Stomach (tissue), 9 donors: ENCODE data around the gene FAM43A. TPM values are rescaled to one million over a fixed set of nuclear protein-coding genes. Genes with fewer than 3 reads are reported as not detected.

ENCODE experiments used
- DNase-seq, 2 donors: peaks; one replicate each; pipeline versions ENCODE4 v3.0.0 to v3.0.0-alpha.2; 2013 to 2019
- H3K27ac ChIP-seq, 5 donors: fragments of 200-600 bp in 4 of 5; sonication (generic) in 4 of 5; one replicate each; pipeline ENCODE4 v1.5.1; 2013 to 2019; ENCODE audit warnings: mild to moderate bottlenecking in 1 of 5, moderate library complexity in 1 of 5
- H3K27me3 ChIP-seq, 3 donors: fragments of 200-600 bp; sonication (generic); one replicate each; pipeline ENCODE4 v1.5.1; 2017 to 2019; ENCODE audit warnings: mixed run types in 1 of 3
- H3K36me3 ChIP-seq, 4 donors: fragments of 200-600 bp; sonication (generic); 1 replicate in 3 of 4; 2 replicates in 1 of 4; pipeline ENCODE4 v1.5.1; 2016 to 2019
- H3K4me1 ChIP-seq, 4 donors: fragments of 200-600 bp; sonication (generic); one replicate each; pipeline ENCODE4 v1.5.1; 2016 to 2019
- H3K4me3 ChIP-seq, 4 donors: fragments of 200-600 bp; sonication (generic) in 3 of 4; one replicate each; pipeline ENCODE4 v1.5.1; 2016 to 2019; ENCODE audit warnings: mild to moderate bottlenecking in 1 of 4
- H3K9me3 ChIP-seq, 4 donors: fragments of 200-600 bp; sonication (generic); one replicate each; pipeline ENCODE4 v1.5.1; 2016 to 2019
- CTCF ChIP-seq, 7 experiments: fragments of 450-650 bp in 4 of 7; fragments of 200-600 bp in 3 of 7; sonication (generic) in 3 of 7; IDR thresholded peaks; one replicate each; pipeline ENCODE4 v1.5.1; 2016 to 2019; ENCODE audit warnings: antibody characterized with exemption in 7 of 7, control low read depth in 2 of 7, mild to moderate bottlenecking in 1 of 7
- EP300 ChIP-seq: sonication (generic); formaldehyde crosslinking; IDR thresholded peaks from one replicate; pipeline ENCODE4 v1.6.1; 2017; ENCODE audit warnings: antibody characterized with exemption
- POLR2A ChIP-seq, 4 donors: fragments of 450-650 bp; IDR thresholded peaks; one replicate each; pipeline ENCODE4 v1.6.1; 2016; ENCODE audit warnings: antibody characterized with exemption in 4 of 4, control low read depth in 2 of 4, mild to moderate bottlenecking in 1 of 4, moderate library complexity in 1 of 4
- POLR2AphosphoS5 ChIP-seq, 3 donors: sonication (generic); formaldehyde crosslinking; IDR thresholded peaks; one replicate each; pipeline ENCODE4 v1.6.1; 2016; ENCODE audit warnings: antibody characterized with exemption in 3 of 3
- WGBS, 5 donors: extraction: QIAGEN DNeasy Blood & Tissue Kit in 3 of 5; methylation state at CpG; one replicate each; pipeline versions ENCODE4 v1.1.5 to v1.1.7; 2013 to 2018; 5-methylcytosine and 5-hydroxymethylcytosine counted together
- intact Hi-C: fragments of 100-400 bp; cut with DNase I; formaldehyde crosslinking; loops from one replicate; pipeline ENCODE4 v1.15.1; 2023; ENCODE audit warnings: low total_unique reads
- polyA plus RNA-seq, 3 donors: library from polyadenylated mRNA; stranded (reverse); fragments of 200-250 nt; gene quantifications; one replicate each; pipeline ENCODE4 v1.2.3, GENCODE V29; 2013
- total RNA-seq, 5 donors: library from RNA; depleted of rRNA; stranded (reverse); fragments of >200 nt; gene quantifications; one replicate each; pipeline versions ENCODE4 v1.1.0 to v1.2.3, GENCODE V29; 2014 to 2016
- donor health status: healthy with polysubstance abuse.
- donor health status: Bipolar disorder and iron deficiency.
- donor health status: healthy.

The FAM43A gene
- total and polyA plus RNA-seq, 8 donors: 1.3 to 42.0 (median 4.2) TPM

DNA sequence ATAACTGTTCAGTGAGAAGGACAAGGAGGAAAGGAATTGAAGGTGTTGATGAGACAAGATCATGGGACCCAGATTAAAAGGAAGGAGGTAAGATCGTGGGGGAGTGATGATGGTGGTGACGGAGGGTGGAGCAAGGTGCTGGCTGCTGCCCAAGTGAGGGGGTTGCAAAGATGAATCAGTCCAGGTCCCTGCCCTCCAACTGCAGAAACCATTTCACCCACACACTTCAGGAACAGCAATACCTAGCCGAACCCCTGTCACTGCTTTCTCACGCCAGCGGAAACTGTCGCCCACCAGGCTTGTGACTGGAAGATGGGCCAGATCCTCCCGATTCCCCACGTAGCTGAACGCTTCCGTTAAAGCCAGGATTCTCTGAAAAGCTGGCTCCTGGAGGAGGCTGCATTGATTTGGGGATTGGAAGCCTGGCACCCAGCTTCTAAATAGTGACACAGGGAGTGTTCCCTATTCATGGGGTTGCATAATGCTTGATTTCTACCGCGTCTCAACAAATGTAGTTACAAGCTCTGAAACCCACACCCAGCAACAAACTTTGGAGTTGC lies 10.5 kb upstream of the FAM43A start:
- Histone ChIP-seq H3K36me3 (no peaks in the 10 kb centered on the region), H3K9me3 (no peaks in the 10 kb centered on the region), H3K27ac (no peak overlapping the region), H3K27me3 (peaks cover 0 to 21% (median 0%) of the 10 kb centered on the region in 3 donors), H3K4me1 (peaks cover 10 to 22% (median 16%) of the 10 kb centered on the region in 4 donors), H3K4me3 (no peak overlapping the region)
- no peak for DNase-seq
- TF ChIP-seq POLR2AphosphoS5 (IDR thresholded peaks at IDR 0.05) (no peak), POLR2A (IDR thresholded peaks at IDR 0.05) (no peak), CTCF (IDR thresholded peaks at IDR 0.05) (no peak), EP300 (no peak)
- intact Hi-C loops: no loop called here
- 47 to 57% (median 55%) methylated on average over 10 to 12 of the region's 12 CpGs for WGBS, 5 donors

DNA sequence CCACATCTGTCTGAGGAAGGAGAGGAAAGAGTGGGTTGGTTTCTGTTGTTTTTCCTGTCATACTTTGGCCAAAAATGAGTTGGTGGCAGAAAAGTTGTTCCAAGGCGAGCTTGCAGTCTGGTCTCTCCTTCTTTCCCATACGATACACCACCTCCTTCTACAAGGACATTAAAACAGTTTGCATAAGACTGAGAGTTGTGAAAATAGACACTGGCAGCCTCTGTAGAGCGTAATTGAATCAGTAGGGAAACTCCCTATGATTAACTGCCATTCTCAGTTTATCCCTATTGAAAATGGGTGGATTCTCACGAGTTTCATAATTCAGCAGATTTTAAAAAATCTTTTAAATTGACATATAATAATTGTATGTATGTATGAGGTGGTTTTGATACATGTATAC lies 10.0 kb upstream of the FAM43A start:
- Histone ChIP-seq H3K27ac (no peak overlapping the region), H3K27me3 (peaks cover 0 to 21% (median 0%) of the 10 kb centered on the region in 3 donors), H3K36me3 (no peaks in the 10 kb centered on the region), H3K4me3 (no peak overlapping the region), H3K9me3 (no peaks in the 10 kb centered on the region), H3K4me1 (peaks cover 7 to 17% (median 11%) of the 10 kb centered on the region in 4 donors)
- TF ChIP-seq EP300: no peak
- no peak for TF ChIP-seq POLR2A (IDR thresholded peaks at IDR 0.05)
- TF ChIP-seq POLR2AphosphoS5 (IDR thresholded peaks at IDR 0.05): no peak
- DNase-seq: no peak
- WGBS, 5 donors: 41 to 66% (median 41%) methylated on average over 4 of the region's 4 CpGs
- intact Hi-C loops: no loop called here

- H3K27ac ChIP-seq: no peak overlapping the region
- TF ChIP-seq POLR2AphosphoS5 (IDR thresholded peaks at IDR 0.05) (no peak), EP300 (no peak), CTCF (IDR thresholded peaks at IDR 0.05) (no peak), POLR2A (IDR thresholded peaks at IDR 0.05) (no peak)
- no peaks in the 10 kb centered on the region for H3K36me3 ChIP-seq
- H3K27me3 ChIP-seq: peaks cover 0 to 21% (median 0%) of the 10 kb centered on the region in 3 donors
- 73 to 90% (median 83%) methylated on average over 1 of the region's 1 CpG for WGBS, 5 donors
- no peaks in the 10 kb centered on the region for H3K9me3 ChIP-seq
- H3K4me3 ChIP-seq: no peak overlapping the region
- intact Hi-C loops: no loop called here
- DNase-seq: no peak
- peaks cover 0 to 9% (median 3%) of the 10 kb centered on the region in 4 donors for H3K4me1 ChIP-seq
These were observed 9.2 kb upstream of the FAM43A start for GRCh38 chr3:194676471-194676870.

- H3K36me3 ChIP-seq: no peaks in the 10 kb centered on the region
- peaks cover 9 to 27% (median 24%) of the 10 kb centered on the region in 4 donors for H3K4me1 ChIP-seq
- intact Hi-C loops: loop anchor here (5.0 kb wide), 2 partner anchors 426 to 581 kb away; no protein-coding TSS in a partner anchor
- H3K9me3 ChIP-seq: no peaks in the 10 kb centered on the region
- peak in 1 of 2 donors; percentile 7 for DNase-seq
- H3K27me3 ChIP-seq: peaks cover 0 to 19% (median 0%) of the 10 kb centered on the region in 3 donors
- TF ChIP-seq EP300: no peak
- no peak for TF ChIP-seq CTCF (IDR thresholded peaks at IDR 0.05)
- no peak for TF ChIP-seq POLR2A (IDR thresholded peaks at IDR 0.05)
- TF ChIP-seq POLR2AphosphoS5 (IDR thresholded peaks at IDR 0.05): no peak
- no peak overlapping the region for H3K4me3 ChIP-seq
- 72 to 77% (median 76%) methylated on average over 11 of the region's 11 CpGs for WGBS, 5 donors
- H3K27ac ChIP-seq: no peak overlapping the region
These were observed 4.6 kb upstream of the FAM43A start for GRCh38 chr3:194680888-194681615.
